Measurements from ENCODE around the gene ACSS2.
A peak's percentile ranks its signal among the peaks of the same experiment; 100 is the strongest.

Gene ACSS2

DNA sequence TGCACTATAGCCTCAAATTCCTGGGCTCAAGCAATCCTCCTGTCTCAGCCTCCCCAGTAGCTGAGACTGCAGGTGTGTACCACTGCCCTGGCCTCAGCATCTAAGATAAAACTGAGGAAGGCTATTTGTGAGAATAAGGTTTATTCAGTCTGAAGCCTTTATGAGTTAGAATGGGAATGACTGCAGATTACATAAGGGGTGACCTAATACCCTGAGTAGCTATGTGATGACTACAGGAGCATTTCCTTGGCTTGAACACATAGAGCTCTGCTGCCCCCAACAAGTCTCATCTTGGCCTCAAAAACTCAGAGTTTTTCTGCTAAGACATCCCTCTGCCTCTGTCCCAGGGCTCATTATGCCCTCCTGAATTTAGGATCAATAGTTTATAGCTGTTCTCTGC, 71.6 kb downstream of the ACSS2 start:
- DNase-seq (ENCODE audit: low read depth in 2 of 2), result no peak

DNA sequence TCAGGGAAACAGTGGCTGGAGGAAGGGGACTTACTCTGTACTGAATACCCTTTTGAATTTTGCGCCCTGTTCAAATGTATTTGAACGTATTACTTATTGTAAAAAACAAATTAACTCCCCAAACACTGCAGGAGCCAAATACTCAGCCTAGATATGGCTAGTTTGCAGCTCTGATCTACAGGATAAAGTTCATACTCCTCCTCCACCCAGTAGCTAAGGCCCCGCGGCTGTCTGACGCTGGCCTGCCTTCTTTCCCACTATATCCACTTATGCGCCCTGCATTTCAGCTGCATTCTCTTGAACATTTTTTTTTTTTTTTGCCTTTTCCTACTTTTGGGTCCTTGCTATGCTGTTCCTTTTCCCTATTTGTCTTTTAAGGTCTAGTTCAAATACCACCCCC, 72.7 kb downstream of the ACSS2 start:
- no peak for DNase-seq (ENCODE audit: low read depth in 2 of 2)

DNA sequence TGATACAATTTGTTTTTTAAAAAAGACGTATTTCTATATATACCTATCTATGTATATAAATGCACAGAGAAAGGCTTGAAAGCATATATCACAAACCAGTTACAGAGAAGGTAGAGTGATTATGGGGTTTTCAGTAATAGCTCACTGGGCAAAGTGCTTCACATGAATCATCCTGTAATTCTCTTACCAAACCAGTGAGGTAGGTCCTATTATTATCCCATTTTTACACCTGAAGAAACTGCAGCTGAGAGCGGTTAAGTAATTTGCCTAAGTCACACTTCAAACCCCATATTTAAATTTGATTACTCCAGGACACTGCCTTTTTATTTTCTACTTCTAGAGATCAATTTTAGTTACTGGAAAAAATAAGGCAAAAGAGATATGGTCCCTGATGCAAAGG, 74.8 kb downstream of the ACSS2 start:
- DNase-seq (ENCODE audit: low read depth in 2 of 2), result no peak

DNA sequence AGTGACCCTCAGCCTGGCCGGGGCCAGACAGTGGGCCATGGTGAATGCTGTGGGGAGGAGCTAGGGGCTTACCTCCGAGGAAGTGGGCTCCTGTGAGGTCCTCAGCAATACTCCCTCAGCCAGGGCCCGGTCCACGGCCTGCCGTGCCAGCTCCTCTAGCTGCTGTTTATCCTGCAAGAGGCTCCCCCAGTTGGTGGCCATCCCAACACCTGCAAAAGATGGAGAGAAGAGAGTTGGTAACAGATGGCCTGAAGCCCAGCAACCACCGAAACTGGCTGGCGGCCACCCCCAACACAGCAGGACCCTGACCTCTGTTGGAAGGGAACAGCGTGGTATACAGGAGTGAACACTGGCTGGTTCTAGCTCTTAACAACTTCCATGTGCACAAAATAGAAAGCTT, 75.2 kb downstream of the ACSS2 start:
- DNase-seq (ENCODE audit: low read depth in 2 of 2), result no peak

DNA sequence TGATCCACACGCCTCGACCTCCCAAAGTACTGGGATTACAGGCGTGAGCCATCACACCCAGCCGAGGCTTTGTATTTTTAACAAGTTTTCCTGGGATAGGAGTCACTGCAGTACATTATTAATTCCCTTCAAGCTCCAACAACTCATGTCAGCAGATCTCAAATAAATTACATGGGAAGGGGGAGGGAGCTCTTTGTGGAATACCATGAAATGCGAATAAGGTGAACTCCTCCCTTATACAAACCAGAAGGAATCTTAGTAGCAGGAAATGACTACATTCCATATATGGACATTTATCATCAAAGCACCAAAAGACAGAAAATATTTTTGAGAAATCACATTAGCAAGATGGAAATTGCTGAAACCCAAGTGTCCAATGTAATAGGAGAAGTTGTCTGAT, 76.3 kb downstream of the ACSS2 start:
- DNase-seq (ENCODE audit: low read depth in 2 of 2), result no peak

DNA sequence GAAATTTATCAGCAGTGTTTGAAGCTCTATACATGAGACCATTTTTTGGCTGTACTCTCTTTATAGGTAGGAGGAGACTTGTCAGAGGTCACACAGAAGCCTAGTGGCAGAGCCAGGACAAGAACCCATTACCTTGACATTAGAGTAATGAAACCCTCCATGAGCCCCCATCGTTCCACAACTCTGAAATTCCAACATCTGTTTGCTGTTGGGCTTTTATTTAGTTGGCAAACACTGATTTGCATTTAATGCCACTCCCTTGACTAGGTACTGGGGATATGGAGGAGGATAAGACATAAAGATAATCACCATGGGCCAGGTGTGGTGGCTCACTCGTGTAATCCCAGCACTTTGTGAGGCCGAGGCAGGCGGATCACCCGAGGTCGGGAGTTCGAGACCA, 77.5 kb downstream of the ACSS2 start:
- DNase-seq (ENCODE audit: low read depth in 2 of 2), result no peak

DNA sequence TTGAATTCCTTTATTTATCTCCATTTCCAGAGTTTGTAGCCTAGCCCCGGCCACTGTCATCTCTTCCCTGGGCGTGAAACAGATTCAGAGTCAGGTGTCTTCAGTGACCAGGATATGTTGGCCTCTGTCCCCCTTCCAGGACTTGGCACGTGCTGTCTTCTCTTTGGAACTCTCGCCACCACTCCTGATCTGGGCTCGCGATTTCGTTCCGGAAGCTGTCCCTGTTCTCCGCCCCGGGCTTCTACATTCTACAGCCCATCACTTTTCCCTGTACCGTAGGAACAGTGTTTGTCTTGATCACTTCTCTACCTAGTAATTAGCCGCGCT, 78.5 kb downstream of the ACSS2 start:
- no peak for DNase-seq (ENCODE audit: low read depth in 2 of 2)

DNA sequence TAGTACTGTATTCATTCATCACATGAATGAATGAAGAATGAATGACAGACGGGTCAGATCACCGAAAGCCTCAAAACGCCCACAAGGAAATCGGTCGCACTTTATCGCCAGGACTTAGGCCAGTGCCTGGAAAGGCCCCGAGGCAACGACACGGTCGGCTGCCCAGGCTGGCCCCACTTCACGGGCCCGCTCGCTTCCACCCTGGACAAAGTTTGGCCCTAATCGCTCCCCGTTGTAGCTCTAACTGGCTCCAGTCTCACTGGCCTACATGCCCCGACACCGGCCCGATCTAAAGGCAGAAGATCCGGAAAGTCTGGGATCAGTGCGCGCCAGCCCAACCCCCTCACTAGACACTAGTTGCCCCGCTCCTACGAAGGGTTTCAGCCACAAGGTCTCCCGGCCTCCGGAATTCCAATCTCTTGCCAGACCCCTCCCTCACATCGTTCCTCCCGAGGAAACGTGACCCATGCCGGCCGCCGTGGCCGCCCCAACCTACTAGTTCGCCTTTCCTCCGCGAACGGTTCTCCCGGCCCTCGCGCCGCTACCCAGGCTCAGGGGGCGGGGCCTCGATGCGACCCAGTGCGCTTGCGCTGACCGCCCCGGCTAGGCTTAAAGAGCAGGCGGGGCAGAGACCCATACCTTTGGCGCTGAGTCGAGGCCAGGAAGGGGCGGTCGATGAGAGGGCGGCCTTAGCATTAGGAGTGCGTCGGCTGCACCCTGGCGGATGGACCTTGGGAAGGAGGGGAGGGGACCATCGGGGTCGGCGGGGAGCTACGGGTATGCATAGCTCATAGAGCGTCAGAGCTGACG, 79.0 kb downstream of the ACSS2 start, which contains the start of the genes GSS and MYH7B:
Gene GSS, minus strand, starts transcription at position 576 of the 810 bp plus-strand sequence. CDS start 3,954 bp downstream, outside the sequence.
Gene MYH7B, plus strand, starts transcription at position 638 of the 810 bp plus-strand sequence. CDS start 22,138 bp downstream, outside the sequence.
- DNase-seq (ENCODE audit: low read depth in 2 of 2), result peak; percentile 98 to 99

DNA sequence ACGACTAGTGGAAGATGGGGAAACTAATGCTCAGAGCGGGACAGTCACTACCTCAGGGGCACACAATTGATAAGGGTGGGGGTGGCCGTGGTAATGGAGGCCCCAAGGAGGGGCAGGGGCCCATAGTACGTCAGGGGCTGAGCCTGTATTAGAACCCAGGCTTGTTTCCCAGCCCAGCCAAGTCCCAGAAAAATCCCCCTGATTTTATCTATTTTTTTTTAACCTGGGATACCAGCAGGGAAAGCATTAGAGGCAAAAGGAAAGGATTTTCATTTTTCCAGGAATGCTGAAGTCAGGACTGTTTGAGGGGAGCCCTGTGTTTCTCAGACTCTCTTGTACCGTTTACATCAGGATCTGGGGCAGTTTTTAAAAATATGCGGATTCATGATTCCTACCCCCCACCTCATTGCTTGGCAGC, 79.6 kb downstream of the ACSS2 start:
- no peak for DNase-seq (ENCODE audit: low read depth in 2 of 2)

DNA sequence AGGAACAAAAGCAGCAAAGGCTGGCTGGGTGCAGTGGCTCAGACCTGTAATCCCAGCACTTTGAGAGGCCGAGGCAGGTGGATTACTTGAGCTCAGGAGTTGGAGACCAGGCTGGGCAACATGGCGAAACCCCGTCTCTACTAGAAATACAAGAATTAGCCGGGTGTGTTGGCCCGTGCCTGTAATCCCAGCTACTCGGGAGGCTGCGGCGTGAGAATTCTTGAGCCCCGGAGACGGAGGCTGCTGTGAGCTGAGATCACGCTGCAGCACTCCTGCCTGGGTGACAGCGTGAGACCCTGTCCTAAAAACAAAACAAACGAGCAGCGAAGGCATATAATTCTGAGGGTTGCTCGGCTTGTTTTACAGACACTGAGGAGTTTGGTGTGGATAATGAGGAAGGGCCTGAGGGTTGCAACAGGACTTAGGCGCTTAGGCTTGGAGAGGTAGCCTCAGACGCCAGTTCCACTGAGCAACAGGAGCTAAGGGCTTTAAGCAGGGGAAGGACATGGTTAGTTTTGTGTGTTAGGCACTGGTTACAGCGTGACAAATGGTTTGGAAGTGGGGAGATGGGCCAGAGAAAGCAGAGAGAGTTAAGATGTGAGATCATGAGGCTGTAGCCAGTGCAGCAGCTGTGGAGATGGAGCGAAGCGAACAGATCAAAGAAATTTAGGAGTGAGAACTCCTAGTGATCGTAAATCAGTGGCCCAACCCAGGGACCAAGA, 80.5 kb downstream of the ACSS2 start:
- no peak for DNase-seq (ENCODE audit: low read depth in 2 of 2)

DNA sequence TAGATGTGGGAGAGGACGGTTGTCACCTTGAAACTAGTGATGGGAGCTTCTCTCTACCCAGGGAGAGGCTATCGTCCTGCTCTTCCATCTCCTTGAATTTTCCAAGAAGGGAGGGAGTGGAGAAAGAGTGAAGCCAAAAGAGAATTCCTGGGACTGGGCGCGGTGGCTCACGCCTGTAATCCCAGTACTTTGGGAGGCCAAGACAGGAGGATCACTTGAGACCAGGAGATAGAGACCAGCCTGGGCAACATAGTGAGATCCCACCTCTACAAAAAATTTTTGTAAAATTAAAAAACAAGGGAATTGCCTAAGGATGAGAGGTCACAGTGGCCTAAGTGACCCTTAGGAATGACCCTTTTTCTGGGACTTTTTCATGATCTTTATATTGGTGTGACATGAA, 88.1 kb downstream of the ACSS2 start:
- no peak for DNase-seq (ENCODE audit: low read depth in 2 of 2)

DNA sequence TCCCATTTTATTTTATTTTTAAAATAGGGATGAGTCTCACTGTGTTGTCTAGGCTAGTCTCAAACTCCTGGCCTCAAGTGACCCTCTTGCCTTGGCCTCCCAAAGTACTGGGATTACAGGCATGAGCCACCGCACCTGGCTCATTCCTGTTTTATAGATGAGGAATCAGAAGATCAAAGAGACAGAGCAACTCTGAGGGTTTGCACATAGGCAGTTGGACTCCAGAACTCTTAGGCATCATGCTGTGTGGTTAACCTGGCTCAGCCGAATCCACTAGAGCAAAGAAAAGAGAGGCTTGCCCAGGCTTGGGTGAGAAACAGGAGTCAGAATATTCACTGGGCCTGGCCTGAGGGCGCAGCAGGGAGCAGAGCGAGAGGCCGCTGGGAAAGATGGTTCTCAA, 88.6 kb downstream of the ACSS2 start:
- DNase-seq (ENCODE audit: low read depth in 2 of 2), result no peak

DNA sequence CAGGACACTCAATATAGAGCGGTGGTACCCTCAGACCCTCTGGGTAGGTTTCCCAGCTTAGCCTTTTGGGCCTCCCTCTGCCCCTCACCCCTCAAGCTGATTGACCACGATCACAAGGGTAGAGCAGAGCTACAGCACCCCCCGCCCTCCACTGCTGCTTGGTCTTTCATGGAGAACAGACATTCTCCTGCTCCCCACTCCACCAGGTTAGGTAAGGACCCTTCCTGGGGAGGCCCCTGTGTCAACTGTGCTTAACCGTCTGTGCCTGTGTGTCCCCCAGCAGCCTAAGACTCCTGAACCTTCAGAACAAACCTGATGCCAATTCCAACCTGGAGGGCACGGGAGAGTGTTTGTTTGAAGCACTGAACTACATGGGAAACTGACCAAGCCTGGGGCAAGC, 91.0 kb downstream of the ACSS2 start:
- no peak for DNase-seq (ENCODE audit: low read depth in 2 of 2)

DNA sequence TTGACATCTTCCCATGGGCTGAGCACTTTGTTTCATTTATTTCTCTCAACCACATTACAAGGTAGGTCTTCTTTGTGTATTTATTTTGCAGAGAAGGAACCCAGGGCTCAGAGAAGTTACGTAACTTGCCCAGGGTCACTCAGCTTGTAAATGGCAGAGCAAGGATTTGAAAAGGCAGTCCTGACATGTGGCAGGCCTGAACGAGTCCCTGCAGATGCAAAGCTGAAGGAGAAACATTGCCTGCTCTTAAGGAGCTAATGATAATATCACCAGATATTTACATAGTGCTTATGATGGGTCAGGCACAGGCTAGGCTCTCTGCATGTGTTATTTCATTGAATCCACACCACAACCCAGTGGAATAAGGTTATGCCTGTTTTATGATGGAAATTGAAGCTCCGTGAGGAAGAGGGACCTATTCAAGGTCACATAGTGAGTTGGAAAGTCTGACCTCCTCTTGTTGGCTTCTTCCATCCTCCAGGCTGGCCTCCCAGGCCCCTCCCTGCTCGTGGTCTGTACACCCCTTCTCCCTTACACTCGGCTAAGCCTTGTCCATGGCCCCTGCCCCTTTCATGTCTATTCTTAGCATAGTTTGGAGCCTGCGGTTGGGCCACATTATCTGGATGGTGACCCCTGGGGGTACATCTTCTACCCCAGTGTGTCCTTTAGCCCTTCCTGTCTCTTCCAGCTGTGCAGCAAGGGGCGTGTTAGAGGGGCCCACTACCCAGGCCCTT, 91.8 kb downstream of the ACSS2 start:
- no peak for DNase-seq (ENCODE audit: low read depth in 2 of 2)

DNA sequence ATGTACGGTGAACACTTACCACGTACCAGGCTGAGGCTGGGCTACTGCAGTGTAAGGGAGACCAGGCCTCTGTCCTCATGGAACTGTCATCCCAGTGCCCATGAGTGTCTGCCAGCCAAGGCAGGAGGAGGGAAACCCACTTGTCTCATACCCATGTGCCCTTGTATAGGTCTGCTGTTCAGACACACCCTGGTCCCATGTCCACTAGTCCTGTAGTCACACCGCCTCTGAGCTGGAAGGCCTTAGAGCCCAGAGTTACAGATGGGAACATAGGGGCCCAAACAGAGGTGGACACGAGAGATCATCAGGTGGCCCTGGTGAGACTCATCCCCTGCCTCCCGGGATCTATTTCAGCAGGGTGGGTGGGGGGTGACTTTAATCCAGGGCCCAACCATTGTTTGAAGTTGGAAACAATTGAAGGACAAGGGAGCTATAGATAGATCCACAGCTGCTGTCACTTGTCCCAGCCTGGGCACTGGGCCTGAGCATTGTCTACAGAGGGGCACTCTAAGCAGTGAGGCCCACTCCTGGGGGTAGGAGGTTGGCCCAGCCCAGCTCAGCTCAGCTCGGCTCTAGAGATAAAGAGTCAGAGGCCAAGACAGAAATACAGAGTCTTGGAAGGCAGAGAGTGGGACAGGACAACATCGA, 93.9 kb downstream of the ACSS2 start:
- DNase-seq (ENCODE audit: low read depth in 2 of 2), result no peak

DNA sequence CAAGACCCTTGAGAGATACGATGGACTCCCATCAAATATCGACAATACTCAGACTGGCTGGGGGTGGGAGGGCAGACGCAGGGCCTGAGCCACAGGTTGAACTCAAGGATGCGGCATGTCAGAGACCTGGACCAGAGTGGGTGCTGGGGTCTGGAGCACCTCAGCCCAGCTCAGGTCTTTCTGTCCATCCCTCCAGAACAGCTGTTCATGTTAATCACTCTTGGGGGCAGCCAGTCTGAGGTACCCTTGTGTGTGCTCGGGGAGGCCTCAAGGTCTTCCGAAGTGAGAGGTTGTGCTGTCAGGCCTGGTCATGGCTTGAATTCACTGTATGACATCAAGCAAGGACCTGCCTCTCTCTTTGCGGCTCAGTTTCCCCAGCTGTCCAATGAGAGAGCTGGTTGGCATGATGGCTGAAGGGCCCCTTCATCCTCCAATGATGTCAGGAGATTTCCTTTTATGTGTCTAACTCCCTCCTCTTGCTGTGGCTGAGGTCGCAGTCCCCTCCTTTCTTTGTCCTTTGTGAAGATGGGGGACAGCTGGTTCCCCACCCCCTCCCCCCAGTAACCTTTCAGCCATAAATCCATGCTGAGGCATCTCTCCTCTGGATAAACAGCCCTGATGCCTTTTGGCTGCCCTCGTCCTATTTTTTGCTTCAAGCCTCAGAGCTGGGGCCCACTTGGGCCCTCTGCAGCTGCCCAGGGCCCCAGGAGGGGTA, 94.6 kb downstream of the ACSS2 start:
- DNase-seq (ENCODE audit: low read depth in 2 of 2), result no peak

DNA sequence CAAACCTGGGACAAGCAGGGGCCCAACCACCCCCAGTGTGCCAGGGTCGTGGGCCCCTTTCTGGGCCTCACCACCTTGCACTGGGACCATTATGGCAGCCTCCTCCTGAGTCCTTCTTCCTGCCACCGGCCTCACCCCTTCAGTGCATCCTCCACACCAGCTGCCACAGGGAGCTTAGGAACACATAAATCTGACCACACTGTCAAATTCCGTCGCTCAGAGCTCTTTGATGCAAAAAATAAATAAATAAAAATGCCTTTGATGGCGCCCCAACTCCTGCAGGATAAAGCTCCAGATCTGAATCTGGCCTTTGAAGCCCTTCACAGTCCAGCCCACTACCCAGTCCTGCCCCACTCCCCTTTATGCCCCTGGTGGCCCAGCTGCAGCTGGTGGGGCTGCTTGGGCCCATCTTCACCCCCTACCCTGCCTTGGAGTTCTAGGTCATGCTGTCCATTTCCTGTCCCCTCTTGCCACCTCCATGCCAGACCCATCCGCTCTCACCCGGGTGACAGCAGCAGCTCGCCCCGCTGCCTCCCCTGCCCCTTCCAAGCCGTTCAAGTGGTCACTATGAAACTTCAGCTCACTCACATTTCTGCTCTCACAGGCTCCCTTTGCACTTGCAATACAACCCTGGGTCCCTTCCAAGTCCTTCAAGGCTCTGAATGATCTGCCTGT, 95.3 kb downstream of the ACSS2 start:
- DNase-seq (ENCODE audit: low read depth in 2 of 2), result no peak

DNA sequence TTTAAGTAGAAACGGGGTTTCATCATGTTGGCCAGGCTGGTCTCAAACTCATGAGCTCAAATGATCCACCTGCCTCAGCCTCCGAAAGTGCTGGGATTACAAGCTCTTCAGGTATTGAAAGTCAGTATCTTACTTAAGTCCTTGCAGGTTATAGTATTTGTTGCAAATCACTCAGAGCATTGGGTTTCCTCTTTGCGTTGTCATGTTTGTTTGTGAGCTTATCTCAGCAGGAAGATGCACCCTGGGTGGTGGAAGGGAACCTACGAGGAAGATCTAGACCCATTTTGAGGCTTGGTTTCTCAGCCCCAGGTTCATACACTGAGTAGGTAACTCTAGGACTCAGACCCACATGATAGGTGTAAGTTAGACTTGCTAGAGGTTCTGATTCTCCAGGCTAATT, 97.8 kb downstream of the ACSS2 start:
- no peak for DNase-seq (ENCODE audit: low read depth in 2 of 2)

DNA sequence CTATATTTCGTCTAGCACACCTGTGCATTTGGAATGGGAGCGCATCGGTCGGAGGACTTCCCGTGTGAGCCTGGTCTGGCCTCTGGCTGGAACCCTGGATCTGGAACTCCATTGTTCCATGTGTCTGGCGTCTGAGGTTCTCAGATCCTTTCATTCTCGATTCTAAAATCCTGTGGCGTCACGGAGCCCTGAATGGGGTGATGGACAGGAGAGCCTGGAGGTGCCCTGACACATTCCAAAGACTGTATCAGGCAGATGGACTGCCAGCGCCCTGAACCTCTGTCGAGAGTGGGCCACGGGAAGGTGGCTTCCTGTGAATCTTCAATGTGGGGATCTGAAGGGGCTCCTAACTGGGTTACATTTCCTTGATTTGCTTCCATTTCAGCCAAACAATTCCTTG, 99.9 kb downstream of the ACSS2 start:
- no peak for DNase-seq (ENCODE audit: low read depth in 2 of 2)

Measured in stimulated activated CD8-positive, alpha-beta memory T cell treated with anti-CD3 and anti-CD28 coated beads, Interleukin-2, amount 100 ng/mL, for 48 hours (primary cell).